Ramos (cell line): ENCODE results near the gene VPS72.

ENCODE experiments used
- in situ Hi-C: fragments of 300-500 bp; cut with MboI; formaldehyde crosslinking; loops from one replicate; pipeline ENCODE4 v1.14.3; 2022; ENCODE audit warnings: low sequenced_read_pairs; ENCODE audit not compliant: unreplicated experiment

VPS72 gene

DNA sequence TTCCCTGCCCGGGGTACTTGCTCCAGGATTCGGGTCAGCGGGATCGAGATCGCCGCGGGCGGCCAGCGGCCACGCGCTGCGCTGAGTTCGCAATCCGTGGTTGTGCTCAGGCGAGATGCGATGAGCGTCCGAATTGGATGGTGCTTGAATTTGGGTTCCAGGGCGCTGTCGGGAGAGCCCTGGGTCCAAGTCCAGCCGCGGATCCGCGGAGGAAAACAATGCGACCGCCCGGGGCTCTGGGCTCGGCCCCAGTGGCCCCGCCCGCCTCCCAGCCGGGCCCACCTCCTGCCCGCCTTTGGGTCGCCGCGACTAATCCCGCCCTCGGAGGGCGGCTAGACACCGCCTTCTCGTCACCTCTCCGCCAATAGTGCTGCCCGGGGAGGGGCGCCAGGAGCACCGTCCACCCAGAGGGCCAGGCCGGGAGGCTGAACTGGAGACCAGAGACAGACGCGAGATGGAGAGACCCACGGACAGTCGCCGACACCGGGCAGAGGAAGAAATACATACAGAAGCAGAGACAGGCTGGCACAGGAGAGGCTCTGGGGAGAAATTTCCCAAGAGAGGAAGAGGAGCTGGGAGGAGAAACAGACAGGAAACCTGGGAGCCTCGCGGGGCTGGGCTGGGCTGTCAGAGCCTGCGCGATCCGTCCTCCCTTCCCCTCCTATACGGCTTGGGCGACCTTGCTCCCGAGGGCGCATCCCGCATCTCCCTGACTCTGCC lies 43.4 kb downstream of the VPS72 start, which contains the start of gene SEMA6C:
TSS of gene SEMA6C (minus strand) at position 220 of the 720 bp plus-strand sequence. CDS start 4,010 bp downstream, outside the sequence.
- in situ Hi-C loops = no loop called here

DNA sequence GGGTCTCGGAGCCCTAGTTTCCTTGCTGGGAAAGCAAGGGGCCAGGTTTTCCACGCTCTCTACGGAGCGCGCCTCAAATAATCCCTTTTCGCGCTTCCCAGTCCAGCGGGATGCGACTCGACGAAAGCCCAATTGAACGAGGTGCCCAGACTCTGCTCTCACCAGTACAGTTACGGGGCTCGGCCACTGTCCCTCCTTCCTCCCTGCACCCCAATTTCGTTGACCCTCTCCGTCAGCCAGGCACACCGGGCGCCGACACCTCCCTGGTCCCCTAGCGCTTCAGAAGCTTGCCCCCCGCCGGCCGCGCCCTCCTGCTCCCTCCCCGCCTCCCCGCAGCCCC lies 44.0 kb downstream of the VPS72 start:
- in situ Hi-C loops = no loop called here

DNA sequence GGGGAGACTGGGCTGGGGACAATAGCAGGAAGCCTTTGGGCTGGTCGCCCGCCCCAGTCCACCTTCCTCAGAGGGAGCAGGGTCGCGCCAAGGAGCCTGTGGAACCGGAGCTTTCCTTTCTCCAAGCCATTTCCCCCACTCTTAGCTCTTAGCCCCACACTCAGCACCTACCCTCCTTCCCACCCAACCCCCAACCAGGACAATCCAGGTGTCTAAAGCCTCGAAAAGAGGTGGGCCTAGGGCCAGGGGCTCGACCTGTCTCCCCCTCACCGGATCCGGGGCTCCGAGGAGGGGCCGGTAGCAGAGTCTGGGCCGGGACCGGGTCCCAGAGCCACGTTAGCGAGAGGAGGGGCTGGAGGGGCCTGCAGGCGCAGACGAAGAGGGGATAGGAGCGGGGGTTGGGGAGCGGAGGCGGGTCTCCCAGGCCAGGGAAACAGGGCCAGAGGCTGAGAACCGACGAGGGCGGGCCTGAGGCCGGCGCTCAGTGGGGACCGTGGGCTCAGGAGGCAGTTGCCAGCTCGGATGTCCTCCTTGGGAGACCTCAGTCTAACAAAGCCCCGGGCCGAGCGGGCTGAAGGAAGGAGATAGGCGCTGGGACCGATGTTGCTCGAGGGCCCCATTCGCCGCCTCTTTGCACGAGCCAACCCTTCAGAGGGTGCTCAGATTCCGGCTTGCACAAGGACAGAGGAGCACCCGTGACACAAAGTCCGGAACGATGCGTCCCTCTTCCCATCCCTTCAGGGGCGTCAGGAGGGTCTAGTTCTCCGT lies 44.5 kb downstream of the VPS72 start:
- in situ Hi-C loops = no loop called here

DNA sequence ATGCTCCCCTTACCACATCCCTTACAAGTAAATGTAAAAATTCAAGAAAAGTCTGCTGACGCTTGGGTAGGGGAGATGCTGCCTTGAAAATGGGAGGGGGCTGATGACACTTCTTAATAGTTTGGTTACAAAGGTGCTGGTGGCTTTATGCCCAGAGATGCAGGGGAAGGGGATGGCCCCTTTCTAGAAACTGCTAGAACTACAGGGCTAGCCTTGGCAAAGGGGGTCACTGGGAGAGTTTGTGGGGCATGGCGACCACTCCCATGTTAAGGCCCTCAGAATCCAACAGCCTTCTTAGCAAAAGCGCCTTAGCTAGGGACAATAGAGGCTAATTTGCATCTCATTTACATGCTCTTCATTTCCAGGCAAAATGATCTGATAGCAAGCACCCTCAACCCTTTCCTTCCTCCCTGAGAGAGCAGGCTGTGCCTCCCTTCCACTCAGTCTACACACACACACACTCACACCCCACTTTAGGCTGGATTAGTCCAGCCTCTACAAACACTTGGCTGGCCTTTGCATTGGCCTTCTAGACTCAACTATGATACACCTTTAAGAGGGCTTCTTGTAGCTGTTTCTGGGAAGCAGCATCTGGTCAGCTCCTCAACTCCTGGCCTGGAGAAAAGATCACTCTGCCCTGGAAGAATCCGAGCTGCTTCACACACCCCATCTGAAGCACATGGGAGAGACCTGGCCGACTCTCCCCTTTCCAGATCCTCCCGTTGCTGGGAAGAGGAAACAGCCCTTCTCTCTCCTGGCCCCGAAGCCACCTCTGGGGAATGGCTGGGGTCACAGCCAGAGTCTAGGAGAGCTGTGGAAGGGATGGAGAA lies 45.3 kb downstream of the VPS72 start:
- in situ Hi-C loops = no loop called here

DNA sequence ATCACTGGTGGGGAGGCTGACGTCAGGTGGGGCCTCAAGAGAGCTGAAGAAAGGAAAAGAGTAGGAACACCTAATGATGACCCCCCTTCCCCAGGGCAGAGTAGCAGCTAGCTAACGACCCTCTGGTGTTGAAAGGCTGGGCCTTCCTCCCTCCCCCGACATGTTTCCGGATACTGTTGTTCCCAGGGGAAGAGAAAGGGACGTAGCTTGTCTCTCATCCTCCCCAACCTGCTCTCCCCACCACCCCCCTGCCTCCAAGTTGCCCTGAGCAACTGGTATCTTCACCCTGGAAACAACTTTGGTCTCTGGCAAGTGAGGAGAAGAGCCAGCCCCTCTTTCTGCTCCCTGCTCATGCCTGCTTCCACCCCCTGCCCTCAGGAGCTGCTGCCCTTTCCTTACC lies 46.0 kb downstream of the VPS72 start:
- in situ Hi-C loops = no loop called here

DNA sequence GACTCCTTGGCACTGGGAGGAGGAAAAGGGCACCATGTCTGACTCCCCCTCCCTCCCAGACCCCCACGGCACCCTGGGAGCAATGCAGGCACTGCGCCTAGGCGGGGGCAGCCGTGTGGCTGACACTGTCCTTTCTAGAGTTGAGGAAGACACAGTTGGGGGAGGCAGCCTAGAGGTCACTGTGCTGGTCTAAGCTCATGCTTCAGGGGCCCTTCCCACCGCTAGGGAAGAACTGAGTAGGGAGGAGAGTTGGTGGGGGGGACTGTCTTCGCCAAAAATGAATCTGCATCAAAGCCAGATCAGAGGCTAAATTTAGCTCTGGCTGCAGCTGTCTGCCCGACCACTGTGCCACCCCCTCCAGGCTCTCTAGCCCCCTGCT lies 47.0 kb downstream of the VPS72 start:
- in situ Hi-C loops = no loop called here

DNA sequence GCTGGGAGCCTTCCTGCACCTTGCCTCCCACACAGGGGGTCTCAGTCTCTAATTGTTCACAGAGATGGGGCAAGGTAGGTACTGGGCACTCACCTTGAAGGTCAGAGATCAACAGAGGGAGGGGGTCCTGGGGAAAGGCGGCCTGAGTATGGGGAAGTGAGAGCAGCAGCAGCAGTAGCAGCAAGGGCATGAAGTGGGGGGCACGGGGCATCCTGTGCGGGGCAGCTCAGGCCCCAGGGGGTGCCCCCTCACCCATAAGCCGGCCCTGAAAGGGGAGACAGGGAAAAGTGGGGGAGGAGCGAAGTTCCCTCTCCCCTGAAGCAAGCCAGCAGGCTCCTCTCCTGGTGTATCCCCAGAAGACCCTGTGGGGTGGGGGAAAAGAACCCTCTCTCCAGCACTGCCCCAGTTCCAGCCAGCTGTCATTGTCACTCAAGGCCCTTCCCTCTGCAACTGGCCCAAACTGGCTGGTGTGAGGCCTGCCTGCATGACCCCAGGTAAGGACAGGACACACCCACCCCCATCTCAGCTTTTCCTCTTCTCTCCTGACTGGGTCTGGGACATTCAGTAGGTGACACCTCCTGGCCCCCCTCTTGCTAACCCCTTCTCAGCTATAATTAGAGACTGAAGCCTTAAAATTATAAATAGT lies 47.5 kb downstream of the VPS72 start:
- in situ Hi-C loops = no loop called here

DNA sequence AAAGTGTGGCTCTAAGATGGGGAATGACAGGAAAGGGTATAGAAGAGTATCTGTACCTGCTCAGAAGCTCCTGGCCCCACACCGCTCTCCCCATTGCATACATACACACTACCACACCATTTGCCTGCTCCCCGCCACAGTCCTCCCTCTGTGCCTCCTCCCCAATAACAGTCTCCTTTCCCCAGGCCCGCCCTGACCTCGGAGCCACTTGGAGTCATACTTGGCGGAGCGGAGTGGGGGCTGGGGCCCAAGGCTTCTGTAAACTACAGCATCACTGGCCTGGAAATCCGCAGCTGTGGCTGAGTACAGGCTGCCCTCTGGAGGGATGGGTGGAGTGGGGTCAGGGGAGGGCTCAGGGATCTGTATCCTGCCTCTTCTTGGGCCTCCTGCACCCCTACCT lies 52.2 kb downstream of the VPS72 start:
- in situ Hi-C loops = no loop called here

DNA sequence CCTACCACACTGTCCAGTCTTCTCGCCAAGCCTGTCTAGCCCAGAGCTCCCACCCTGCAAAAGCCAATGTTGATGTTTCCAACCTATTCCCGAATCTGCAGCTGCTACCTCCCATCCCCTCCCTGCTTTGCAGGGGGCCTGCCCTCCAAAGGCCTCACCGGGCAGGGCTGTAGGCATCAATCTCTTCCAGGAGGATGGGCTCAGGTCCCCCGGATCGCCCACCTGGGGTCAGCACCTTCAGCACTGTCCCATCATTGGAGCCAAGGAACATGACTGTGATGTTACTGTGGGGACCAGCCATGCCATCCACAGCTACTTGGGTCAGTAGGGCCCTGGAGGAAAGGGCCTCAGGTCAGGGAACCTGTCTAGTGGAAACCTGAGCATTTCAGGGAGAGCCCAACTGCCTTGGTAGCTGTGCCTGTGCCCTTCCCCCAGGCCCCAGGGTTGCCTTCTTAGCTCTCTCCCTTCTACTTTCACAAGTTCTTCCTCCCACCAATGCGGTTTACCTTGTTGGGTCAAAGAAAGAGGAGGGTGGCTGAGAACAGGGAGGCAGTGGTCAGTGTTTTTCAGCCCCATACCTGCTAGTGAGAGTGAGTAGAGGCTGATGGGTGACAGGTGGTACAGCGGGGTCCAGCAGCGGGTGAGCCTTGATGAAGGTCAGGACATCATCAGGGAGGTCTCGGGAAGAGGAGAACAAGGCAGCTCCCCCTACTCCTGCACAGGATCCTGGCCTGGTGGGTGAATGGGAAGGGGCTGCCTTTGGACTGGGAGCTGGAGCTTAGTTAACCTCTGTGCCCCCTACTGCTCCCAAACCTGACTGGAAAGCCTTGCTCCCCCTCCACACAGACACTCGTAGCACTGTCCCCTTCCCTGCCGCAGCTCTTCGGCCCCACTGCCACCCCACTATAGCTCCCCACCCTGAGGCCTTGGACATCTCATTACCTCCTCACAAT lies 54.3 kb downstream of the VPS72 start:
- in situ Hi-C loops = no loop called here

DNA sequence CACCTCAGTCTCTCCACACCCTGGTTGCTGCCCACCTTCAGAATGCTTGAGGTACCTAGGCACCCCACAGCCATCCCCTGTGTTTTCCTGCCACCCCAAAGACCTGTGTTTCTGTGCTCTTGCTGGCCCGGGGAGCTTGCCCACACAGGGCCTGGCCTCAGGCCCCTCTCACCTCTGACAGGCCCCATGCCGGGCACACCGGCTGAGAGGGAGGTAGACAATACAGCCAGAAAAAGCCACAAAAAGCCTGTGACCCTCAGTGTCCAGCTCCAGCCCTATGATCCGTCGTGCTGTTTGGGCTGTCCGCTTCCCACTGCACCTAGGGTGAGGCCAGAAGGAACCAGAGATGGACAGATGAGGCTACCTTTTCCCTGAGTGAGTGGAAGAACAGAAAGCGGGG lies 55.0 kb downstream of the VPS72 start:
- in situ Hi-C loops = no loop called here

DNA sequence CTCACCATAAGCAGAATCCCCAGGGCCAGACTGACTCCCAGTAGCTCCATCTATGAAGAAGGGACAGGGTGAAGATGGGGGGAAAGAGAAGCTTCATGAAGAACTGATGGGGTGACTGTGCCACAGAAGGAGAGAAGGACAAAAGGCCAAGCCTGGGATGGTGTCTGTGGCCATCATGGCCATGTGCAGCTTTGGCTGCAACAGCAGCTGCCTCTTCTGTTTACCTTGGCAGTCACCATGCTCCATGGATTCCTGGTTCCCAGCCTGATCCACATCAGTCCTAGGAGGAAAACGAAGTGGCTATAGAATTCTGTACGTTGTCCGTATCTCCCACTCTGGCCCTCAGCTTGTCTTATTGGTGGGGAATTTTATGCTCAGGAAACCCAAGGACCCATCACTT lies 55.6 kb downstream of the VPS72 start:
- in situ Hi-C loops = no loop called here

DNA sequence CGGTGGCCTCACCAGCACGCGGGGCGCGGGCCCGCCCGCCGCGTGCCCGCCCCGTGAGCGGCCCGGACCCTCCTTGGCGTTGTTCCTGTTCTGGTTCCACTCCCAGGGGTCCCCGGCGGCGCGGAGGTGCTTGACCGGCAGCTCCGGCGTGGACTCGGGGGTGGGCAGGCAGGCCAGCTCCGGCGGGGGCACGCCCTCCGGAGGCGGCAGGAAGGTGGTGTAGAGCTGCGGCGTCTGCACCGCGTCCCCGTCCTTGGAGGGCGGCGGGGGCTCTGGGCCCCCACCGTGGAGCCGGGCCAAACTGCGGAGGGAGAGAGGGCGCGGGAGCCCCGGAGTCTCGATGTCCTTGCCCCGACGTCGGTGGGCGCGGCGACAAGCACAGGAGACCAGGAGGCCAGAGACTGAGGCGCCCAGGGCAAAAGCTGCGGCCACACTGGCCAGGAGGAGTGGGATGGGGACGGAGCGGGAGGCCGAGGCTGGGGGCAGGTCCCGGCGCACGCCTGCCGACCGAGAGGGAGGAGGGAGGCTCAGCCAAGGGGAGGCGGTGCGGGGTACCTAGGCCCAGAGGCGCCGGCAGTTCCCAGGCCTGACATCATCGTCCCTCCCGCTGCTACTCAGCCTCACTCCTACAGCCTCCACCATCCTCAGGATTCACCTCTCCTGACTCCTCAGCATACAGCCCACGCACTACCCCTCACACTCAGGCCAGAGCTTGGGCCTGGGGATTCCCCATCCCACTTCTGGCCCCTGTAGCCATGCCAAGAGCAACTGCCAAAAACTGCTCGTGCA lies 56.8 kb downstream of the VPS72 start:
- in situ Hi-C loops = no loop called here

DNA sequence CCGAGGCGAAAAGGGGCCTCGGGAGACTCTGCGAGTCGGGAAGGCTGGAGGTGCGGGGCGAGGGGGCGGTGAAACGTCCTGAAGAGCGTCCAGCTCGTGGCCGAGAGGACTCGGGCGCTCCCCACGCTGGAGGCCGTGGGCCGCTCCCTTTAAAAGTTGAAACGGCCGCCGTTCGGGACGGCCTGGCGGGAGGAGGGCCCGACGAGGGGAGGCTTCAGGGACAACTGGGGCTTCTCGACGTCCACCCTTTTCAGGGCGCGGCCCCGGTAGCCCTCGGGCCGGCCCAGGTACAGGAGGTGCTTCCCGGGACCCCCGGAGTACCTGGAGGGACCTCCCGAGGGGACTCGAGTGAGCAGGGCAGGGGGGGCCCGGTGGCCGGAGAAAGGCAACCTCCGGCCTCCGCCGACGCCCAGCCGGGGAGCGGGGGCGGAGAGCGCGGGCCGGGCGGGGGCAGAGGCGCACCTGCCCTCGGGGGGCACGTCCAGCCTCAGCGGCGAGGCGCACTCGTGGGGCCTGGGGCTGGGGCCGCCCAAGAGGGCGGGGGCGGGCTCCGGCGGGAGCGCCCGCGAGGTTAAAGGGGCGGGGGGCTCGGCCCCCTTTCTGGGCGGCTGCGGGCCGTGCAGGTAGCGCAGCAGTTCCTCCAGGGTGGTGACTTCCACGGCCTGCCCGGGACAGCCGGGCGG lies 57.5 kb downstream of the VPS72 start:
- in situ Hi-C loops = no loop called here

DNA sequence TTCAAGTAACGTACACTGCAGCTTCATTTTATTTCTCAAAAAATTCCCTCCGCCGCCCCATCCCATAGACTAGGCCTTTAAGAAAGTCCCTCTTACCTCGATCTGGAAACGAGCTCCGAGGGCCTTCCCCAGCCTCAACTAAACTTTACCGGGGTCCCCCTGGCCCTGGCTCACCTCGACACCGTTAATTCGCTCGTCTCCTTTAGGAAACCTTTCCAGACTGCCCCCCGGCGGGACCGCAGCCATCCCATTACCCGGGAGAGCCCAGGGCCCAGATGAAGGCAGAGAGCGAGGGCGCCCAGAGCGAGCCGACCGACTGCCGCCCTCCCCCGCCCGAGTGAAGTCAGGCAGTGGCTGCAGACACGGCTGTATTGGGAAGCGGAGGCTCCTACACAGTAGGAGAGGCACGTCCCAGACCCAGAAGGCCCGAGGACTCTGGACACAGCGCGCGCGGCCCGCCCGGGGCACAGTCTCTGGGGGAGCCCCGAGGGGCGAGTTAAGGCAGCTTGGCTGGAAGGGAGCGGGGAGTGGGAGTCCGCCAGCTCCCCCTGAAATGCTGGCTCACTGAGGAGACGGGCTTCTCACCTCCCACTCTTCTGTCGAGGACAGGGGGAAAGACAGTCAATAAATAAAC lies 58.2 kb downstream of the VPS72 start:
- in situ Hi-C loops = no loop called here

DNA sequence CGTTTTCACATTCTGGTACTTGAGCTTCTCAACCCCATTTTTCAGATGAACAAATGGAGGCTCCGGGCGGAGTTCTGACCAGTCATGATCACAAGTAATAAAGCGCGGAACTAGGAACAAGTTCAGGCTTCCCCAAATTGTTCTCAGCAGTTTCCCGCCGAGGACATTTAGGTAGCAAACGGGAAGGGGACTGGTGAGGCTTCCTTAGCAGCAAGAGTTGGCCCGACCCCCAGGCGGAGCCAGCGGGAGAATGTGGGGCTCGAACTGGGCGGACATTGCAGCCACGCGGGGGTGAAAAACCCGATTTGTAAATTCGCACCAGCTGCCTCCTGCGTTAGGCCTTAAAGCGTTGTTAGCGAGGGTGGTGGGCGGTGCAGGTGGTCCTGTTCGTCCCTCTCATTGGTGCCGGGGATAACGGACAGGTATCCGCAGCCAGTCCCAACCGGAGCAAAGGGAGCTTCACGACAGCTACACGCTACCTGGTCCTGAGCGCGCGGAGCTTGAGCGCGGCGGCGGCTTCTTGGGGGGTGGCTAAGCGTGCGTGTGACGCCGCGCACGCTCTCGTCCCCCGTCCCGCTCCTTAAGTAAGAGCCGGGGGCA lies 58.9 kb downstream of the VPS72 start:
- in situ Hi-C loops = no loop called here

DNA sequence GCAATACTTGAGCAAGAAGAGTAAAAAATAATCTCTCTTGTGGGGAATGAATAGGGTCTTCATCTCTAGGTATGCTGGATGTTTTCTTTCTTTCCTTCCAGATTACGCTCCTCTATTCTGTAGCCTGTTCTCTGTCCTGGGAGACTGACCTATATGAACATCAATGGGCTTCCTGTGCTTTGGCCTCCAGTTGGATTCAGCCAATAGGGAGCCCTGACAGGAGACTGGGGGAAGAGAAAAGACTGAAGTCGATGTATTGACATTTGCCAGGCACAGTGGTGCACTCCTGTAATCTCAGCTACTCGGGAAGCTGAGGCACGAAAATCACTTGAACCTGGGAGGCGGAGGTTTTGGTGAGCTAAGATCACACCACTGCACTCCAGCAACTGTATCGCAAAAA lies 61.2 kb downstream of the VPS72 start:
- in situ Hi-C loops = no loop called here
